ENCODE data around the gene PARVB.

- TF ChIP-seq CTCF (IDR thresholded peaks at IDR 0.05) (no peak), POLR2AphosphoS5 (IDR thresholded peaks at IDR 0.05) (no peak), EP300 (IDR thresholded peaks at IDR 0.05; ENCODE audit: low read depth) (no peak), POLR2A (IDR thresholded peaks at IDR 0.05) (no peak)
Observed at GRCh38 chr22:44146088-44146861, 122.2 kb downstream of the PARVB start.
